ENCODE data around the gene MSH2. TPM values are rescaled to one million over a fixed set of nuclear protein-coding genes. Genes with fewer than 3 reads are reported as not detected.
A peak's percentile ranks its signal among the peaks of the same experiment; 100 is the strongest.

Gene MSH2
- total RNA-seq, 2 experiments from 2014 or later: 57.0 to 59.1 TPM

DNA sequence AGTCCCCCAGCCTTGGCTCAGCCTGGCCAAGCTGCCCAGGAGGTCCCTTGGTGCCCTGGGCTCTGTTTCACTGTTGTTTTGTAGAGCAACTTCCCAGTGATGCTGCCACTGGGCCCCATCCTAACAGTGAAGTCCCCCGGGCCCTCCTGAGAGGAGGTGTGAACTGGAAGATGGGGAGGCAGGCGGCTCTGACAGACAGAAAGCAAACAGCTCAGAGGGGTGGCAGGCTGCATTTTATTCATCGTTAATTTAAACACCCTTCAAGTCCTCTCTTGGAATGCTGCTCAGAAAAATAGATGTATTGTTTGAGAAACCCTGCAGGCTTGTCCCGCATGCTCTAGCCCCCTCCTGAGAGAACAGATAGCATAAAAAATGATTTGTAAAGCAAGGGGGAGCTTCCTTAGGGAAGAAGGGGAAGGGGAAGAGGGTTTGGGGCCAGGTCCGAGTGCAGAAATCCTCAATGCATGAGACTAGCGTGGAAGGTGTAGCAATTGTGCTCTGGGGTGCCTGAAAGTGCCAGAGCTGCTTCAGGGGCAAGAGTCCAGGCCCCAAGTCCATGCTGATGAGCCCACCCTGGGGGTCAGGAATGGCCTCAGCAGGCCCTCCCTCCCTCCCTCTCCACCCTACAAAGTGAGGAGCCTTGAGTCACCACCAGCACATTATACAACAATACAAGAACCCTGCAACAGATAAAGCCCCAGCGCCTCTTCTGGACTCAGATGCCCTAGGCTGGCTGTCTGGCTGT, 113.6 kb downstream of the MSH2 start:
- ChIA-PET CTCF (interaction anchor here (1.4 kb wide), 1 partner anchor 181 kb away, joined by 3 read pairs; no protein-coding TSS in a partner anchor), POLR2A (no interaction called here)
- H3K4me1 Mint-ChIP-seq (ENCODE audit: low read depth): peaks cover 5% of the 10 kb centered on the region
- DNase-seq: no peak
- no peaks in the 10 kb centered on the region for H3K9me3 Mint-ChIP-seq
- H3K4me3 Mint-ChIP-seq: no peak overlapping the region
- H3K36me3 Mint-ChIP-seq: no peaks in the 10 kb centered on the region
- intact Hi-C loops (cut with micrococcal nuclease): no loop called here
- H3K27ac Mint-ChIP-seq: no peak overlapping the region
- no peaks in the 10 kb centered on the region for H3K27me3 Mint-ChIP-seq

DNA sequence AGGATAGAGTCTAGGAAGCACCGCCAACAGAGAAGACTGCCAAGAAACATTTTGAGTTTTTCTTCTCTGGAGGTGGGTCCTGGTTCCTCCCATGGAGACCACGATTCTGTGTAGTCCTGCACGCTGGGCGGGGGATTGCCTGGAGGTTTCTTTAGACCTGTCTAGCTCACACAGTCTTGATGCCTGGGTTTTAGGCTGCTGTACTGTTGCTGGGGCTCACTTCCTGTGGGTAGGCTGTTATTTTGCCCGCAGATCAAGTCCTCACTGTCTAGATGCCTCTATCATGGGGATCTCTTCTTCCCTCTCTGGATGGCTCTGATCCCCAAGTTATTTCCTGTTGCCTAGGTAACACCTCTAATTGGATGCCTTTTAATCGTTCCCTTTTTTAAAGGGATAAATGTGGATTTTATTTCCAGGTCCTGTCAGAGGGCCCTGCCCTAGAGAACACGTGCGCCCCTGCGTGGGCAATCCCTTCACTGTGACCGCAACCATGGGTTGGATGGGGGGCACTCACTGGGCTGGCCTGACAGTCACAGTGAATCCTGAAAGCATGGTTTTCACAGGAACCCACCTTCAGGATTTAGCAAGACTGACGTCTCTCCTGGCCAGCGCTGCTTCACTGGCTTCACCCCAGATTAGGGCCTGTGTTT, 115.7 kb downstream of the MSH2 start:
- DNase-seq: no peak
- Mint-ChIP-seq H3K9me3 (no peaks in the 10 kb centered on the region), H3K27ac (no peak overlapping the region), H3K36me3 (no peaks in the 10 kb centered on the region), H3K4me3 (no peak overlapping the region), H3K4me1 (ENCODE audit: low read depth) (peaks cover 8% of the 10 kb centered on the region), H3K27me3 (no peaks in the 10 kb centered on the region)
- ChIA-PET CTCF (interaction anchor here (0.9 to 1.4 kb wide), 2 partner anchors 183 to 249 kb away, joined by 3 to 6 read pairs; no protein-coding TSS in a partner anchor), POLR2A (no interaction called here)
- intact Hi-C loops (cut with micrococcal nuclease): no loop called here

DNA sequence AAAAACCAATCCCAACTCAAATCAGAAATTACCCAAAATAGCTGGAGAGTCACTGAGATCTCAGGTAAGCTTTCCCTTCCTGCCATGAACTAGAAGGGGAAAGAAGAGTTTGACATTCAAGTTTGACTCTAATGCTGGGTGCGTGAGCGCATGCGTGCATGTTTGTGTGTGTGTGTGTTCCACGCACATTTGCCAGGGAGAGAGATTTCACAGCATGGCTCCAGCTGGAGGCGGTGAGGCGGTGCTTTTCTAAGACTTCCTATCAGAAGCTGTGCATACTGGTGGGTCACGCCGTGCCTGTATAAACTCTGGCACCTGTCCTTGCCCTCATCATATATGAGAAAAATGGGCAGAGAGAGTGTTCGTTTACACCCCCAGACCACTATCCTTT, 116.2 kb downstream of the MSH2 start:
- H3K4me1 Mint-ChIP-seq (ENCODE audit: low read depth): peaks cover 8% of the 10 kb centered on the region
- CTCF ChIA-PET: no interaction called here
- POLR2A ChIA-PET: no interaction called here
- H3K9me3 Mint-ChIP-seq: no peaks in the 10 kb centered on the region
- no peak overlapping the region for H3K4me3 Mint-ChIP-seq
- intact Hi-C loops (cut with micrococcal nuclease): no loop called here
- H3K27me3 Mint-ChIP-seq: no peaks in the 10 kb centered on the region
- no peak overlapping the region for H3K27ac Mint-ChIP-seq
- DNase-seq: no peak
- no peaks in the 10 kb centered on the region for H3K36me3 Mint-ChIP-seq

DNA sequence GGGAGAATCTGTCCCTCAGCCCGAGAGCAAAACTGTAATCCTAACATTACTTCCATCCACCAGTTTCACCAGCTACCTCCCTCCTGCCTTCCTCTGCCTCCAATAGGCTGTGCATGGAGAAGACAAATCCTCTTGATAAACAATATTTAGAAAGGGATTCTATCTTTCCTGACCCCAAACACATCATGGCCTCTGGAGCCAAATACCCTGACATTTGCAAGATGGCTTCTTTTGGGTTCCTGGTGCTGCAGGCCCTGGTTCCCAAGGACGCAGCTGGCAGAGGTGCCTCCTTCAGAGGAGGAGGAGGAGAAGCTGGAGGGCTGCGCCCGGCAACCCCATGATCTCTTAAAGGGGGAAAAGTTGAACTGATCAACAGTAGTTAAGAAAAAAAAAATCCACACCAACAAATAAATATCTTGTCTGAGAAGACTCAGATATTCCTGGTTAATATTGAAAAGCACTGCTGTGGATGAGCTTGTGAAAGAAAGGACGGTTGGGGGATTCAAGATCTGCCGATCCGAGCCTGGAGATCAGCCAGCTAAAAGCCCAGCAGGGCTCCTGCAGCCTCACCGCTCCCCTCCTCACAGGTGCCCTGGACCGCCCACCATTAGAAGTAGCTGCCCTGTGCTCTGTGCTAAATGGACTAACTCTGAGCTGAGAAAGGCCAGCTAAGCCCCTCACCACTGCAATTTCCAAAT, 116.8 kb downstream of the MSH2 start:
- H3K27me3 Mint-ChIP-seq: no peaks in the 10 kb centered on the region
- intact Hi-C loops (cut with micrococcal nuclease): loop anchor here (2.0 kb wide), 2 partner anchors 117 to 233 kb away; partner anchors contain the start of gene MSH2
- H3K9me3 Mint-ChIP-seq: no peaks in the 10 kb centered on the region
- peak overlapping the region; percentile 66 for H3K4me3 Mint-ChIP-seq
- H3K27ac Mint-ChIP-seq: no peak overlapping the region
- H3K36me3 Mint-ChIP-seq: no peaks in the 10 kb centered on the region
- POLR2A ChIA-PET: no interaction called here
- CTCF ChIA-PET: interaction anchor here (1.4 to 2.2 kb wide), 3 partner anchors 9 to 247 kb away, joined by 3 to 16 read pairs (median 5); no protein-coding TSS in a partner anchor
- no peak for DNase-seq
- H3K4me1 Mint-ChIP-seq (ENCODE audit: low read depth): peaks cover 8% of the 10 kb centered on the region

DNA sequence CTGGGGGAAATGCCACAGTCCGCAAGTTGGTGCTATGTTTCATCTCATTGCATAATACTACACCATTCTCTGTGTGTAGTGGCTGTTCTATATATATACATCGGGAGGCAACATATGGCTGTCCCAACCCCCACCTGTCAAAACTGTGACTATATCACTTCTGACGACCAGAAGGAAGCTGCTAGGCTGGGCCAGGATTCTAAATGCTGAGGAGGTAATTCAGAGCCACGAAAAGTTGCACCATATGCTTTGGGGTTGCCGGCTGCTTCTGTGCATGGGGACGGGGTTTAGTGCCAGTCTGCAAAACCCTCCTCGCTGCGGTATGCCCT, 117.3 kb downstream of the MSH2 start:
- ChIA-PET CTCF (interaction anchor here (0.7 to 2.2 kb wide), 6 partner anchors 9 to 263 kb away, joined by 3 to 16 read pairs (median 4); partner anchors contain the start of genes MSH2 and MSH6), POLR2A (interaction anchor here (0.7 to 1.2 kb wide), 3 partner anchors 118 to 263 kb away, joined by 3 to 5 read pairs (median 3); partner anchors contain the start of genes MSH2 and MSH6)
- intact Hi-C loops (cut with micrococcal nuclease): loop anchor here (2.0 kb wide), 2 partner anchors 117 to 233 kb away; partner anchors contain the start of gene MSH2
- no peak overlapping the region for H3K27ac Mint-ChIP-seq
- peaks cover 8% of the 10 kb centered on the region for H3K4me1 Mint-ChIP-seq (ENCODE audit: low read depth)
- peak; percentile 20 for DNase-seq
- peak overlapping the region; percentile 66 for H3K4me3 Mint-ChIP-seq
- H3K36me3 Mint-ChIP-seq: no peaks in the 10 kb centered on the region
- no peaks in the 10 kb centered on the region for H3K27me3 Mint-ChIP-seq
- no peaks in the 10 kb centered on the region for H3K9me3 Mint-ChIP-seq

DNA sequence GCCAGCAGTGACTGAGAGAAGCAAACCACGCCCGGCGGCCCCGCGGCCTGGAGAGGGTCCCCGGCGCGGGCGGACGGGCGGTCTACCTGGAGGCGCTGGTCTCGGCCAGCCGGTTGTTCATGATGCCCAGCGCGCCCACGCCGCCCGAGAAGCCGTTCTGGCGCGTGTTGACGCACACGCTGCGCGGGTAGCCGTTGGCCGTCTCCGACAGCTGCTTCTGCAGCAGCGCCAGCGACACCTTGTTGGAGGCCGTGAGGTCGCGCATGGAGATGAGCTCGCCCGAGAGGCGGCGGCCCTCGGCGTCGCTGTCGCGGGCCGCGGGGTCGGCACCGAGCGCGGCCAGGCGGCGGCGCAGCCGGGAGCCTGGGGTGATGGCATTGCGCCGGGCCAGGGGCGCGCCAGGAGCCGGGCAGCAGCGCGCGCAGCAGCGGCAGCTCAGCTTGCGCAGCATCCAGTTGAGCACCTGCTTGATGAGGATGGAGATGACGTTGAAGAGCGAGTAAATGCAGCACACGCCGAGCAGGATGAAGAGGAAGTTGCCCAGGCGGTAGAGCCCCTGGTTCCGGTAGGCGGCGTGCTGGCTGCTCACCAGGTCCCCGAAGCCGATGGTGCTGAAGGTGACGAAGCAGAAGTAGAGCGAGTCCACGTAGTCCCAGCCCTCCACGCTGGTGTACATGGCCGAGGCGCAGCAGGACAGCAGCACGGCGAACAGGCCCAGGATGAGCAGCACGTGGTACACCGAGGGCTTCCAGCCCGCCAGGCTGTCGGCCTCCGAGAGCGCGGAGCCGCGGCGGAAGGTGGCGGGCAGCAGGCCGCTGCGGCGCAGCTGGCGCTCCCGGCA, 118.1 kb downstream of the MSH2 start:
- peak overlapping the region; percentile 85 for H3K27ac Mint-ChIP-seq
- no peaks in the 10 kb centered on the region for H3K27me3 Mint-ChIP-seq
- no peaks in the 10 kb centered on the region for H3K36me3 Mint-ChIP-seq
- peak; percentile 86 for DNase-seq
- ChIA-PET CTCF (interaction anchor here (0.7 to 2.2 kb wide), 8 partner anchors 10 to 262 kb away, joined by 3 to 16 read pairs (median 4); partner anchors contain the start of genes MSH2 and MSH6), POLR2A (interaction anchor here (0.7 to 1.2 kb wide), 3 partner anchors 118 to 262 kb away, joined by 3 to 5 read pairs (median 3); partner anchors contain the start of genes MSH2 and MSH6)
- H3K4me1 Mint-ChIP-seq (ENCODE audit: low read depth): peaks cover 8% of the 10 kb centered on the region
- no peaks in the 10 kb centered on the region for H3K9me3 Mint-ChIP-seq
- peak overlapping the region; percentile 78 for H3K4me3 Mint-ChIP-seq
- intact Hi-C loops (cut with micrococcal nuclease): loop anchor here (1.0 to 2.0 kb wide), 3 partner anchors 118 to 247 kb away; partner anchors contain the start of gene MSH2

DNA sequence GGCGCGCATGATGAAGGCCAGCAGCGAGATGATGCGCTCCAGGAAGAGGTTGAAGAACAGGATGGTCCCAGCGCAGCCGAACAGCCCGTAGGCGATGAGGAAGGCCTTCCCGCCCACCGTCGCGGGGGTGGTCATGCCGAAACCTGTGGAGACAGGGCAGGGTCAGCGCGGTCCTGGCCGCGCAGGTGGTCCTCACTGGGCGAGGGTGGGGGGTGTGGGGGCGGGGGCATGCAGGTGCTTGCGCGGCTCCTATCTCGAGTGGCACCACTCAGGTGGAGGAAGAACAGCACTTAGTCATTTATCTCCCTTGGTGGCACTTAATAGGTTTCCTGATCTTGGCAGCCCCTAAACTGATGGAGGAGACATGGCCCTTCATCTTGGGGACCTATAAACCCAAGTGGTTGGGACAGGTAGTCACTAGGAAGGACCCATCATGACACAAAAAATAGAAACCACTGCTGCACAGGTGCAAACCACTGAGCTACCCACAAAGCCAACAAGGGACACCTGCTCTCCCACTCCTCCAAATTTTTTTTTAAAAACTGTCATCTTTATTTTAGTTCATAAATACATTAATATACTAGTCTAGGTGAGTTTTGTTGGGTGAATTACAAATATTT, 118.8 kb downstream of the MSH2 start:
- H3K27ac Mint-ChIP-seq: peak overlapping the region; percentile 85
- POLR2A ChIA-PET: interaction anchor here (1.2 kb wide), 1 partner anchor 261 kb away, joined by 5 read pairs; the partner anchor contains the start of gene MSH6

DNA sequence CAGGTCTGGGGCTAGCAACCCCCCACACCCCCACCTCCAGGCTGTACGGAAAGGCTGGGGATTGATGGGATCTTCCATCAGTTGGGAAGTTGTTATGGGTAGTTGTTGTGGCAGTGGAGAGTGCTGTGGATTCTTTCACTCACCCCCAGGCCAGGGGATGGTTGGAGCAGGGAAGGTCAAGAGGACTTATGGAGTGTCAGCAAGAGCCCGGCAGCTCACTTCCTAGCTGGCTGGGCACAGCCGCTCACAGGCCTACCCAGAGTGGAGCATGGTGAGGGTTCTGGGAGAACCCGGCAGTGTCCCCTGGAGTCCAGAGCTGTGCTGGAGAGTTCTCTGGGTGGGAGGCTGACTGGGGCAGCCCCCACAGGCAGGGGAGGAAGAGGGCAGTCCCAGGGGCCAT, 122.2 kb downstream of the MSH2 start:
- no peaks in the 10 kb centered on the region for H3K27me3 Mint-ChIP-seq
- no peaks in the 10 kb centered on the region for H3K9me3 Mint-ChIP-seq
- POLR2A ChIA-PET: no interaction called here
- H3K4me1 Mint-ChIP-seq (ENCODE audit: low read depth): peaks cover 8% of the 10 kb centered on the region
- DNase-seq: no peak
- no peak overlapping the region for H3K27ac Mint-ChIP-seq
- intact Hi-C loops (cut with micrococcal nuclease): no loop called here
- H3K4me3 Mint-ChIP-seq: no peak overlapping the region
- H3K36me3 Mint-ChIP-seq: no peaks in the 10 kb centered on the region
- CTCF ChIA-PET: no interaction called here

More for the DNA sequence above, 118.8 kb downstream of the MSH2 start:
- no peaks in the 10 kb centered on the region for H3K36me3 Mint-ChIP-seq
- CTCF ChIA-PET: interaction anchor here (0.7 to 2.2 kb wide), 6 partner anchors 11 to 246 kb away, joined by 3 to 16 read pairs (median 6); partner anchors contain the start of gene MSH2
- no peaks in the 10 kb centered on the region for H3K27me3 Mint-ChIP-seq
- peak overlapping the region; percentile 78 for H3K4me3 Mint-ChIP-seq
- peak; percentile 15 for DNase-seq
- intact Hi-C loops (cut with micrococcal nuclease): loop anchor here (1.0 to 2.0 kb wide), 3 partner anchors 119 to 247 kb away; partner anchors contain the start of gene MSH2
- H3K9me3 Mint-ChIP-seq: no peaks in the 10 kb centered on the region
- peaks cover 8% of the 10 kb centered on the region for H3K4me1 Mint-ChIP-seq (ENCODE audit: low read depth)

DNA sequence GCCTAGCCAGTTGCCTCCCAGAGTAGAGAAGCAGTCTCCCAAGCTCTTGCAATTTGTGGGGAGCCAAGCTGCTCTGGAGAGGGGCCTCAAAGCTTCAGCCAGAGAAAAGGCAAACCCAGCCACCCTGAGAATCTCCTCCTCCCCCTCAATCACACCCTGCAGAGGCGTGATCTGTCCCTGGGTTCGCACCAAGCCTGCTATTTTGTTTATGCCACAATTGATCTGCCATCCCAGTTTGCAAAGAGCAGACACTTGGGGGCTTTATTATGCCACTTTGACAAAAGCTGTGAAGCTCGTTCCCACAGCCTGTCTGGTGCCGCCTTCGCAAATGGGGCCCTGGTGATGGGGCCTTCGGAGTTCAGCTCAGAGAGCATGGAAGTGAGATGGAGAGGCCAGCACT, 125.5 kb downstream of the MSH2 start:
- H3K4me3 Mint-ChIP-seq: no peak overlapping the region
- no peak overlapping the region for H3K27ac Mint-ChIP-seq
- POLR2A ChIA-PET: no interaction called here
- H3K36me3 Mint-ChIP-seq: no peaks in the 10 kb centered on the region
- H3K9me3 Mint-ChIP-seq: no peaks in the 10 kb centered on the region
- DNase-seq: no peak
- H3K4me1 Mint-ChIP-seq (ENCODE audit: low read depth): no peaks in the 10 kb centered on the region
- CTCF ChIA-PET: no interaction called here
- no peaks in the 10 kb centered on the region for H3K27me3 Mint-ChIP-seq
- intact Hi-C loops (cut with micrococcal nuclease): no loop called here

DNA sequence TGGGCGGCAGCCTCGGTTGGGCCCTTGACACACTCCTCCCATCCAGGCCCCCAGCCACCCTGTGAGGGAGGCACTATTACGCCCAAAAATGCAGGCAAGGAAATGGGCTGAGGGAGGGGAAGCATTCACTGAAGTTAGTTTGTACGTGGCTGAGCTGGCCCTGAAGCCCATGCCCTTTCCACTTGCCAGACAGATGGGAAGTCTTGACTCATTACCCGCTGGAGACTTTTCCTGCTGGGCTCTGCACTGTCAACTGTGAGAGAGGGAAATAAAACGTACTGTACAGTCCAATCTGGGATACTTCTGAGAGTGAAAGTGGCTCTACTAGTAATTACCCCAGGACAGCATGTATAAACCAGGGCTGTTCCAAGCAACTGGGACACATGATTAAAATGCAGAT, 125.9 kb downstream of the MSH2 start:
- no peak for DNase-seq
- no peak overlapping the region for H3K27ac Mint-ChIP-seq
- intact Hi-C loops (cut with micrococcal nuclease): no loop called here
- no peaks in the 10 kb centered on the region for H3K27me3 Mint-ChIP-seq
- H3K4me3 Mint-ChIP-seq: no peak overlapping the region
- no peaks in the 10 kb centered on the region for H3K36me3 Mint-ChIP-seq
- POLR2A ChIA-PET: no interaction called here
- no peaks in the 10 kb centered on the region for H3K4me1 Mint-ChIP-seq (ENCODE audit: low read depth)
- no peaks in the 10 kb centered on the region for H3K9me3 Mint-ChIP-seq
- CTCF ChIA-PET: no interaction called here

DNA sequence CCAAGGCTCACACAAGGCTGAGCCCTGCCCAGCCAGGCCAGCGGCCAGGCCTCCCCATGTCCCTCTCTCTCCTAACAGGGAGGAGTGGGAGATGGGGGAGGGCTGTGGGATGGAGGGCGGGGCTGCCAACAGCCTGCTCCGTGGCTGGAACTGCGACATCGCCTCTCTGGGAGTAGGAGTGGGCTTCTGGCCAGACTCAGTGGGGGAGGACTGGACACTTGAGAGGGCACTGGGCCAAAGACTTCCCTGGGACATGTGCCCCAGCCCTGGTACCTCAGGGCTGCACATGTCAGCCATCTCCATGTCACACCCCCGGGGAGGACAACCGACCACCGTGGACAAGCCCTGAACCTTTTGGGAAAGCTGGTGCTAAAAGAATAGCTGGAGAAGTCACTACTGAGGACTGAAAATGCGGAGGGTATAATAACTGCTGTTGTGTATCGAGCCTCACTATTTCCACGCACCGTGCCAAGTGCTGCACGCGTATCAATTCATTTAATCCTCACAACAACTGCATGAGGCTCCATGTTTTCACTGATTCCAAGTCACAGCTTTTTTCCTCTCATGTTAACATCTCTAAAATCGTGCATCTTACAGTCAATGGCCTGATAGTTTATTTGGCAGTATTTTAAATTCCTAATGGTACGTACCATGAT, 127.3 kb downstream of the MSH2 start:
- DNase-seq: no peak
- no peaks in the 10 kb centered on the region for H3K36me3 Mint-ChIP-seq
- no peaks in the 10 kb centered on the region for H3K9me3 Mint-ChIP-seq
- no peak overlapping the region for H3K4me3 Mint-ChIP-seq
- H3K4me1 Mint-ChIP-seq (ENCODE audit: low read depth): no peaks in the 10 kb centered on the region
- POLR2A ChIA-PET: no interaction called here
- intact Hi-C loops (cut with micrococcal nuclease): no loop called here
- H3K27ac Mint-ChIP-seq: no peak overlapping the region
- H3K27me3 Mint-ChIP-seq: no peaks in the 10 kb centered on the region
- CTCF ChIA-PET: no interaction called here
